Measurements from ENCODE around the gene BCR. TPM values are rescaled to one million over a fixed set of nuclear protein-coding genes. Genes with fewer than 3 reads are reported as not detected.

BCR gene
- total and polyA plus RNA-seq, 2 donors from 2014 or later, result 45.0 to 97.7 TPM

GRCh38 chr22:23142546-23143105 is 37.7 kb upstream of the BCR start:
- TF ChIP-seq CTCF (IDR thresholded peaks at IDR 0.05; ENCODE audit: borderline replicate concordance, extremely low read depth, insufficient read depth), result no peak
- intact Hi-C loops (cut with DNase I), result no loop called here
- H3K9me3 ChIP-seq (ENCODE audit: control insufficient read depth in 2 of 3, insufficient read depth in 1 of 3, low read length in 3 of 3), result no peaks in the 10 kb centered on the region
- H3K4me1 ChIP-seq (ENCODE audit: control insufficient read depth in 2 of 3, insufficient read depth in 2 of 3, low read depth in 1 of 3, low read length in 3 of 3), result peaks cover 4 to 32% (median 21%) of the 10 kb centered on the region in 3 donors
- peaks cover 0 to 3% (median under 1%) of the 10 kb centered on the region in 3 donors for H3K36me3 ChIP-seq (ENCODE audit: control insufficient read depth in 2 of 3, insufficient read depth in 3 of 3, low read length in 3 of 3)
- DNase-seq, result no peak
- FAIRE-seq, result no peak
- peak overlapping the region in 1 of 3 donors; percentile 50 for H3K4me3 ChIP-seq (ENCODE audit: low read length in 3 of 3)
- H3K27ac ChIP-seq (ENCODE audit: low read depth in 2 of 2, low read length in 2 of 2), result peak overlapping the region; percentile 86 to 89
- no peaks in the 10 kb centered on the region for H3K27me3 ChIP-seq (ENCODE audit: control insufficient read depth, insufficient read depth, low read length)
- peak overlapping the region in 1 of 3 donors; percentile 61 for H3K9ac ChIP-seq (ENCODE audit: low read length in 3 of 3)

GRCh38 chr22:23143119-23143518 is 37.2 kb upstream of the BCR start:
- FAIRE-seq, result no peak
- H3K9me3 ChIP-seq (ENCODE audit: control insufficient read depth in 2 of 3, insufficient read depth in 1 of 3, low read length in 3 of 3), result no peaks in the 10 kb centered on the region
- H3K4me1 ChIP-seq (ENCODE audit: control insufficient read depth in 2 of 3, insufficient read depth in 2 of 3, low read depth in 1 of 3, low read length in 3 of 3), result peaks cover 4 to 32% (median 21%) of the 10 kb centered on the region in 3 donors
- TF ChIP-seq CTCF (IDR thresholded peaks at IDR 0.05; ENCODE audit: borderline replicate concordance, extremely low read depth, insufficient read depth), result no peak
- H3K36me3 ChIP-seq (ENCODE audit: control insufficient read depth in 2 of 3, insufficient read depth in 3 of 3, low read length in 3 of 3), result peaks cover 0 to 6% (median 3%) of the 10 kb centered on the region in 3 donors
- no peak overlapping the region for H3K9ac ChIP-seq (ENCODE audit: low read length in 3 of 3)
- no peaks in the 10 kb centered on the region for H3K27me3 ChIP-seq (ENCODE audit: control insufficient read depth, insufficient read depth, low read length)
- intact Hi-C loops (cut with DNase I), result no loop called here
- DNase-seq, result no peak
- H3K4me3 ChIP-seq (ENCODE audit: low read length in 3 of 3), result no peak overlapping the region
- H3K27ac ChIP-seq (ENCODE audit: low read depth in 2 of 2, low read length in 2 of 2), result peak overlapping the region; percentile 86 to 89

- no peaks in the 10 kb centered on the region for H3K27me3 ChIP-seq (ENCODE audit: control insufficient read depth, insufficient read depth, low read length)
- peak overlapping the region; percentile 63 to 85 for H3K27ac ChIP-seq (ENCODE audit: low read depth in 2 of 2, low read length in 2 of 2)
- H3K36me3 ChIP-seq (ENCODE audit: control insufficient read depth in 2 of 3, insufficient read depth in 3 of 3, low read length in 3 of 3), result peaks cover 0 to 8% (median 5%) of the 10 kb centered on the region in 3 donors
- H3K4me3 ChIP-seq (ENCODE audit: low read length in 3 of 3), result peak overlapping the region in 2 of 3 donors; percentile 69 to 70
- peak overlapping the region in 2 of 3 donors; percentile 33 to 77 for H3K9ac ChIP-seq (ENCODE audit: low read length in 3 of 3)
- FAIRE-seq (no peak), DNase-seq (no peak)
- no peaks in the 10 kb centered on the region for H3K9me3 ChIP-seq (ENCODE audit: control insufficient read depth in 2 of 3, insufficient read depth in 1 of 3, low read length in 3 of 3)
- intact Hi-C loops (cut with DNase I), result no loop called here
- TF ChIP-seq CTCF (IDR thresholded peaks at IDR 0.05; ENCODE audit: borderline replicate concordance, extremely low read depth, insufficient read depth), result no peak
- H3K4me1 ChIP-seq (ENCODE audit: control insufficient read depth in 2 of 3, insufficient read depth in 2 of 3, low read depth in 1 of 3, low read length in 3 of 3), result peaks cover 4 to 32% (median 19%) of the 10 kb centered on the region in 3 donors
Observed at GRCh38 chr22:23144432-23144831, 35.9 kb upstream of the BCR start.
